GDM1 (cell line): Measurements from ENCODE around the gene SI.
"Not testable (repeated sequence)": the region's sequence is repeated elsewhere in the genome, so short reads cannot be mapped to it uniquely, and the experiment has no call there.

Source experiments
- DNase-seq: peaks from one replicate; lab custom pipeline; 2025; lab: John Stamatoyannopoulos, UW

SI gene

GRCh38 chr3:165078293-165078692 is at the start of gene SI:
TSS of gene SI (minus strand) at chr3:165078496. CDS start at chr3:165076012, 2,484 bp downstream.
- no peak for DNase-seq

- no peak for DNase-seq
Observed at GRCh38 chr3:165125836-165126235, 47.5 kb upstream of the SI start.

DNA sequence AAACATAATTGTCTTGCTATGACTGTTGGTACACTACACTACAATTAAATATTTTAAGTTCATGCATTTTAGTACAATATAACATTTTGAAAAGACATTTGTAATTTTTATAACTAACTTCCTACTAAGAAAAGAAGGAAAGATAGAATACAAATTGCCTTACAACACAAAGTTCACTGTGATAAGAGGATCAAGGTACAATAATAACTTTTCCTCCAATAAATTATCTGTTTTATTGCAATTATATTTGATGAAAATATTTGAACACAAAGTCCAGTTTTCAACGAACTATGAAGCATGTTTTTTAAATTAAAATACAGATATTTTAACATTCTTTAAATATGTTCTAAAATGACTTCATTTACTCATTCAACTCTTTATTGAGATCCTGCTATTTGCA is 33.1 kb upstream of the SI start:
- DNase-seq, result no peak

- DNase-seq, result no peak
Observed at GRCh38 chr3:165103616-165104015, 25.3 kb upstream of the SI start.

DNA sequence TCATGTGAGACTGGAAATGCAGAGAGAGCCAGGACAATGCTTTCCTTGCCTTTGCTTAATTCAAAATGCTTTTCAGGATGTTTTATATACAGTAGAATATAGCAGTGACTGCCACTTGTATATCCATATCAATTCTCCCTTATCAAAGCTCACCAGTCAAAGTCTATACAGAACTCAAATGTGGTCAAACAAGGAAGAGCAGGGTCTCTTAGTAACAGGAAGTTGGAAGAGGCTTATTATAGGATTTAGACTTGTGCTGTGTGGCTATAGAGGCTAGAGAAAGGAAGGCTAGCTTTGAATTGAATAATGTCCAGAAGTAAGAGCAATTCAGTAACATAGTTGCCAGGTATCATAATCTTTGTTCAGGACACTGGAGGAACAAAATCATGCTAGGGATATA is 4.4 kb upstream of the SI start:
- no peak for DNase-seq

DNA sequence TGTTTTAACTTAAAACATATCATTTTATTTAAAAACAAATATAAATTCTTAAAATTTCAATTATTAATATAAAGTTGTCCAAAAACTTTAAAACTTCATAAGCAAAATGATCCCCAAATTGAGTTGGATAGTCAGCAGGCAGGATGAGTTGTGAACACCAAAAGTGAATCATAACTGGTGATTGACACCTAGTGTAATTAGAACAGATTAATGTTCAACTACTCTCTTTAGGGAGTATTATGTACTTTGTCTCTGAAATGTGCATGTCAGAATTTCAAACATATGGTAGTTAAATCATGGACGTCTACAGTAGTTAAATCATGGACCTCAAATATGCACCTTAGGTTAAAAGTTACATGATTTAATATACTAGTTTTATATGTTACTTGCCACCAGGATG is 2.9 kb upstream of the SI start:
- DNase-seq, result no peak

DNA sequence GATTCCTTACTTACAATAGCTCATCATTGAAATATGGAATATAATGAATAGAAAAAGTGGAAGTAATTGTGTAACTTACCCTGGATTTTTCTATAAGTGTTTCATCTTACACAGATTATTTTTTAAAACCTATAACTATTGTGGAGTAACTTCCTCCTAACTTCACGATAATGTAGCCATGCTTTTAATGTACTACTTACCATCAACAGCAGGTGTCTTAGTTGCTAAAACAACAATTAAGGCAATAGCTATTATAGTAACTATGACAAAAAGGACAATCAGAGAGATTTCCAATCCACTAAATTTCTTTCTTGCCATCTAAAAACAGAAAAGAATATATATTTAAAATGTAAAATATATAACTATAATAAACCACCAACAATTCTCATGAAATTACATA is 2.6 kb downstream of the SI start:
- DNase-seq, result no peak

- no peak for DNase-seq
Observed at GRCh38 chr3:165070682-165071081, 7.6 kb downstream of the SI start.

DNA sequence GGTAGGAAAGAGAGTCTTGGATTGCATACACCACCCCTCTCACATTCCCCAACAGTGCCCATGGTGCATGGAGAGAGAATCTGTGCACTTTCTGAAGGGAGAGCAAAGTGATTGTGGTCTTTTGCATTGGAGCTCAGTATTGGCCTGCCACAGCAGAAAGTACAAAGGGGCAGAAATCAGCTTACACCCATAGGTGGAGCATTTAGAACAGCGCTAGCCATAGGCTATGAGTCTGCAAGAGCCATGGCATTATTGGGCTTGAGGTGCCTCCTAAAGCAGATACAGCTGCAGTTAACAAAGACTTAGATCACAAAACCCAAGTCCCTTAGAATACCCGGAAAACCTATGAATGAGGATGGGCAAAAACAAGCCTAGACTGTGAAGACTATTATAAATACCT is 21.8 kb downstream of the SI start:
- no peak for DNase-seq

- DNase-seq, result no peak
Observed at GRCh38 chr3:165040186-165040585, 38.1 kb downstream of the SI start.

- DNase-seq, result no peak
Observed at GRCh38 chr3:165011557-165011956, 66.7 kb downstream of the SI start.

DNA sequence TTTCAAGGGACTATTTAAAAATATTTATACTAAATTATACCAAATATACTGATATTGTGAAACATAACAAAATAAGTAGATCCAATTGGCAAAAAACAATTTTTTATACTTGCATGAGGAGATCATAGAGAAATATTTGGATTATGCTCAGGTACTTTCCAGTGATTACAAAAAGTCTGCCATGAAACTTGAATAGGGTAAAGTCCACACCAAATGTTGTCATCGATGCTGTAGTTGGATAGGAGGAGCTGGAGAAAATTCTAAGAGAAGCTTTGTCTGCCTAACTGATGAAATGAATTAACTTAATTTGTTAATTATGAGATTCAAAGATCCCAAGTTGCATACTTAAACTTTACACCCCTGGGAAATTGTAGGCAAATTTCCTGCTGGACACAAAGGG is 93.3 kb downstream of the SI start:
- DNase-seq, result no peak

- DNase-seq, result no peak
Observed at GRCh38 chr3:164962610-164963009, 115.7 kb downstream of the SI start.

GRCh38 chr3:164952966-164953365 is 125.3 kb downstream of the SI start:
- DNase-seq, result no peak

DNA sequence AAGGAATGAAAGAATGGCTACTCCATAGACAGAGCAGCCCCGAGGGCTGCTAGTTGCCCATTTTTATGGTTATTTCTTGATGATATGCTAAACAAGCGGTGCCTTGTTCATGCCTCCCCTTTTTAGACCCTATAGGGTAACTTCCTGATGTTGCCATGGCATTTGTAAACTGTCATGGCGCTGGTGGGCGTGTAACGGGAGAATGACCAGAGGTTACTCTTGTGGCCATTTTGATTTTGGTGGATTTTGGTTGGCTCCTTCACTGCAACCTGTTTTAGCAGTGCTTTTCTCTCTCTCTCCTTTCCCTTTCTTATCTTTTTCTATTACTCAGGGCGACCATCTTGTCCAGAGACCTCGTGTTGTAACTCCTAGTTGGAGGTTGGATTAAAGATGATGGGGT is 126.9 kb downstream of the SI start:
- not testable (repeated sequence) for DNase-seq

DNA sequence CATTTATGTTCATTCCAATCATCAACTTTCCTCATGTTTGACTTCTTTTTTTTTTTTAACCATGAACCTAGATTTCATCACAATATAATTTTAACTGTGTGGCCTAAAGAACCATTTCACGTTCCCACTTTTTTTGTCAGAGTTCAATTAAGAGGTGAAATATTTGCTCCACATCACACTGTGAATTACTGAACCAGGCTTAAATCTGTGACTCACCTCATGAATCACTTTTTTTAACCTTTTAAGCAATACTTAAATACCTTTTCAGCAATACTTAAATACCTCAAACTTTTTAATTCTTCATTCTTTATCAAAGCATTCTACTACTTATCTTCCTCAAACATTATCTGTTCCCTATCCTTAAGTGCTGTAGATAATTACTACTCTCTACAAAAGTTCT is 137.6 kb downstream of the SI start:
- no peak for DNase-seq

GRCh38 chr3:164929642-164930041 is 148.7 kb downstream of the SI start:
- DNase-seq, result no peak
